PC-9 (cell line): Measurements from ENCODE around the gene IL17REL. TPM values are rescaled to one million over a fixed set of nuclear protein-coding genes. Genes with fewer than 3 reads are reported as not detected.

Source experiments
- BruUV-seq: library from RNA; stranded (reverse); fragments of 400-500 nt; replicated peaks from 2 replicates; lab custom pipeline; 2021; lab: Mats Ljungman, UMichigan
- CTCF ChIA-PET: fragments of 300-600 bp; sonication (Branson Sonifier 250); formaldehyde crosslinking; loops from one replicate; lab custom pipeline; 2022; ENCODE audit warnings: antibody characterized with exemption; lab: Charles Lee
- POLR2A ChIA-PET: fragments of 300-600 bp; sonication (Branson Sonifier 250); formaldehyde crosslinking; loops from one replicate; lab custom pipeline; 2022; ENCODE audit warnings: antibody characterized with exemption; ENCODE audit not compliant: unreplicated experiment; lab: Charles Lee
- DNase-seq, 2 experiments: peaks; one replicate each; pipeline versions ENCODE4 v3.0.0 to v3.0.0-alpha.2; 2015 to 2022; ENCODE audit warnings: mixed read lengths in 1 of 2
- H2AFZ ChIP-seq: fragments of 200-600 bp; sonication (generic); 2 replicates; pipeline ENCODE4 v1.8.1; 2017; ENCODE audit warnings: antibody characterized with exemption
- H3F3A ChIP-seq: fragments of 200-600 bp; sonication (generic); 2 replicates; pipeline ENCODE4 v1.8.1; 2017; ENCODE audit warnings: antibody characterized with exemption, mild to moderate bottlenecking, low read depth; ENCODE audit not compliant: insufficient read depth
- H3K27ac ChIP-seq: fragments of 200-600 bp; sonication (generic); 2 replicates; pipeline ENCODE4 v1.6.1; 2016; ENCODE audit warnings: mixed run types
- H3K27me3 ChIP-seq: fragments of 200-600 bp; sonication (generic); 2 replicates; pipeline ENCODE4 v1.6.1; 2016; ENCODE audit warnings: low read depth, mixed run types; ENCODE audit not compliant: insufficient read depth
- H3K36me3 ChIP-seq: fragments of 200-600 bp; sonication (generic); 2 replicates; pipeline ENCODE4 v1.6.1; 2016; ENCODE audit warnings: low read depth, mixed run types
- H3K4me1 ChIP-seq: fragments of 200-600 bp; sonication (generic); replicated peaks from 2 replicates; pipeline ENCODE4 v1.6.1; 2016; ENCODE audit warnings: mixed run types; ENCODE audit not compliant: insufficient read depth
- H3K4me2 ChIP-seq: fragments of 200-600 bp; sonication (generic); 2 replicates; pipeline ENCODE4 v1.6.1; 2017; ENCODE audit warnings: mixed run types
- H3K4me3 ChIP-seq: fragments of 200-600 bp; sonication (generic); 2 replicates; pipeline ENCODE4 v1.6.1; 2016; ENCODE audit warnings: mixed run types
- H3K79me2 ChIP-seq: fragments of 200-600 bp; sonication (generic); 2 replicates; pipeline ENCODE4 v1.6.1; 2017; ENCODE audit warnings: low read depth, mixed run types
- H3K9me2 ChIP-seq: fragments of 200-600 bp; sonication (generic); 2 replicates; pipeline ENCODE4 v1.8.1; 2017; ENCODE audit warnings: mild to moderate bottlenecking; ENCODE audit not compliant: insufficient read depth
- H3K9me3 ChIP-seq: fragments of 200-600 bp; sonication (generic); 2 replicates; pipeline ENCODE4 v1.8.1; 2016; ENCODE audit warnings: low read depth; ENCODE audit not compliant: insufficient read depth
- H4K20me1 ChIP-seq: fragments of 200-600 bp; sonication (generic); 2 replicates; pipeline ENCODE4 v1.8.1; 2017; ENCODE audit not compliant: insufficient read depth
- EZH2 ChIP-seq: fragments of 200-600 bp; sonication (generic); IDR thresholded peaks from 2 replicates; pipeline ENCODE4 v1.8.0; 2017; ENCODE audit warnings: antibody characterized with exemption, low read depth
- intact Hi-C: fragments of 100-400 bp; cut with micrococcal nuclease; formaldehyde crosslinking; loops from one replicate; pipeline ENCODE4 v1.10.0; 2022; ENCODE audit not compliant: unreplicated experiment
- total RNA-seq: library from RNA; stranded (reverse); gene quantifications from 2 replicates; pipeline ENCODE4 v1.2.3, GENCODE V29; 2021
- TF ChIP-seq, protein P1 (sequence below): fragments of 200-600 bp; sonication (generic); conservative IDR thresholded peaks from 2 replicates; pipeline ENCODE4 v1.6.1; 2017; ENCODE audit warnings: mixed run types, antibody characterized with exemption, mild to moderate bottlenecking, moderate library complexity

Gene IL17REL
- total RNA-seq, 1 experiment from 2014 or later = not detected

DNA sequence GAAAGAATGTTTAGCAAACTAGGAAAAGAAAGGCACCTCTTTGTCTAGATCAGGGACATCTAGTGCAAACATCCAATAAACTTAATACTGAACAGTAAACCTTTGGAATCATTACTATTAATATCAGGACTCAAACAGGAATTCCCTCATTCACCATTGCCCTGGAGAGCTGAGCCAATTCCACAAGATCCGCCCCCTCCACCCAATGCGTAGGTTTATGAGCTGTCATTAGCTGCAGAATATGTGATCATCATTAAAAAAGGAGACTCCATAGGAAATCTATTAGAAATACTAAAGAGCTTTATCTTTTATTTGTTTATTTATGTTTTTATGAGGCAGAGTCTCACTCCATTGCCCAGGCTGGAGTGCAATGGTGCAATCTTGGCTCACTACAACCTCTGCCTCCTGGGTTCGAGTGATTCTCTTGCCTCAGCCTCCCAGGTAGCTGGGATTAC, 5.5 kb downstream of the IL17REL start:
- H3K27me3 ChIP-seq = peaks cover 12% of the 10 kb centered on the region
- no peaks in the 10 kb centered on the region for H3K79me2 ChIP-seq
- H2AFZ ChIP-seq = no peak overlapping the region
- H3K36me3 ChIP-seq = no peaks in the 10 kb centered on the region
- TF ChIP-seq, protein P1, sequence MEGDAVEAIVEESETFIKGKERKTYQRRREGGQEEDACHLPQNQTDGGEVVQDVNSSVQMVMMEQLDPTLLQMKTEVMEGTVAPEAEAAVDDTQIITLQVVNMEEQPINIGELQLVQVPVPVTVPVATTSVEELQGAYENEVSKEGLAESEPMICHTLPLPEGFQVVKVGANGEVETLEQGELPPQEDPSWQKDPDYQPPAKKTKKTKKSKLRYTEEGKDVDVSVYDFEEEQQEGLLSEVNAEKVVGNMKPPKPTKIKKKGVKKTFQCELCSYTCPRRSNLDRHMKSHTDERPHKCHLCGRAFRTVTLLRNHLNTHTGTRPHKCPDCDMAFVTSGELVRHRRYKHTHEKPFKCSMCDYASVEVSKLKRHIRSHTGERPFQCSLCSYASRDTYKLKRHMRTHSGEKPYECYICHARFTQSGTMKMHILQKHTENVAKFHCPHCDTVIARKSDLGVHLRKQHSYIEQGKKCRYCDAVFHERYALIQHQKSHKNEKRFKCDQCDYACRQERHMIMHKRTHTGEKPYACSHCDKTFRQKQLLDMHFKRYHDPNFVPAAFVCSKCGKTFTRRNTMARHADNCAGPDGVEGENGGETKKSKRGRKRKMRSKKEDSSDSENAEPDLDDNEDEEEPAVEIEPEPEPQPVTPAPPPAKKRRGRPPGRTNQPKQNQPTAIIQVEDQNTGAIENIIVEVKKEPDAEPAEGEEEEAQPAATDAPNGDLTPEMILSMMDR = no peak
- TF ChIP-seq EZH2 = no peak
- no TSS peak for BruUV-seq
- intact Hi-C loops = no loop called here
- peaks cover 17% of the 10 kb centered on the region for H3F3A ChIP-seq
- 0 out of 2 replicates have a peak, but pooled peaks cover 6% of the 10 kb centered on the region for H4K20me1 ChIP-seq
- peaks cover 15% of the 10 kb centered on the region; the same call in 1 of the 2 replicates for H3K4me1 ChIP-seq
- no peaks in the 10 kb centered on the region for H3K9me2 ChIP-seq
- no peak for DNase-seq
- H3K9me3 ChIP-seq = no peaks in the 10 kb centered on the region
- no peak overlapping the region for H3K4me3 ChIP-seq
- H3K4me2 ChIP-seq = no peak overlapping the region
- CTCF ChIA-PET = no interaction called here
- H3K27ac ChIP-seq = no peak overlapping the region
- POLR2A ChIA-PET = no interaction called here

DNA sequence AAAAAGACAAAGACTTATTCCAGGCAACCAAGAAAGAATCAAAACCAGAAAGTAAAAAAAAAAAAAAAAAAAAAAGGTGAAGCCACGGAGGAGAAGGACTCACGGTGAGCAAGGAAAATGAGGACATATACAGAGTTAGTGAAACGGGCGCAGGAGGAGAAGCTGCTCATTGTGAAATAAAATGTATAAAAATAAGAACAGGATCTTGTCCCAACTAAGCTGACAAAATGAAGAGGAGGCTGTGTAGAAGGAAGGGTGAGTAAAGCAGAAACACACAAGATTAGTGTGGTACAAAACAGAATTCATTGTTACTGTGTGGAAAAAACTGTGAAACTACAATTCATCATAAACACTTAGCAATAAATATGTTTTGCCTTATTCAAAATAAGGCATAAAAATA, 7.6 kb downstream of the IL17REL start:
- H3K27ac ChIP-seq = no peak overlapping the region
- CTCF ChIA-PET = interaction anchor here (0.7 kb wide), 1 partner anchor 197 kb away, joined by 6 read pairs; no protein-coding TSS in a partner anchor
- POLR2A ChIA-PET = no interaction called here
- no peaks in the 10 kb centered on the region for H3K27me3 ChIP-seq
- no peaks in the 10 kb centered on the region for H3K79me2 ChIP-seq
- no peak for DNase-seq
- no peak overlapping the region for H3K4me3 ChIP-seq
- peaks cover 17% of the 10 kb centered on the region for H3F3A ChIP-seq
- TF ChIP-seq, protein P1 = no peak
- TF ChIP-seq EZH2 = no peak
- H4K20me1 ChIP-seq = no peaks in the 10 kb centered on the region
- no peaks in the 10 kb centered on the region for H3K36me3 ChIP-seq
- H2AFZ ChIP-seq = no peak overlapping the region
- no TSS peak for BruUV-seq
- no peak overlapping the region for H3K4me2 ChIP-seq
- intact Hi-C loops = no loop called here
- H3K4me1 ChIP-seq = peaks cover 15% of the 10 kb centered on the region; the same call in 1 of the 2 replicates
- no peaks in the 10 kb centered on the region for H3K9me2 ChIP-seq
- H3K9me3 ChIP-seq = no peaks in the 10 kb centered on the region

DNA sequence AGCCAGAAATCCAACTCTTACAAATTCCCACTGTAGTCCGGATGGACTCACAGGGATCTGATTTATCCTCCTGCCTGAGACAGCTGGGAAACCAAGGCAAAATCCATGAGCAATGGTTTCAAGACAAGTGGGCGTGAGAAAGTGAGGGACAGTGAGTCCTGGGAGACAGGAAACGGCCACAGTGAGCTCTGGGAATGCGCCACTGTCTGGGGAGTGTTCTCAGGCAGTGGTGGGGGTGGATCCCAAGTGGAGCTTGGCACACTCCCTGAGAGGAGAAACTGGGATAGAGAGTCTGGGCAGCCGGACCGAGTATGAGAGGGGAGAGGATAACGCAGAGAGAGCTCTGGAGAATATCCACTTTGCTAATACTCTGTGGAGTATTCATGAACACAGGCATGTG, 9.8 kb downstream of the IL17REL start:
- no TSS peak for BruUV-seq
- intact Hi-C loops = no loop called here
- Histone ChIP-seq H2AFZ (no peak overlapping the region), H3K4me2 (no peak overlapping the region), H3K4me1 (peaks cover 5% of the 10 kb centered on the region; the same call in 1 of the 2 replicates), H3K27me3 (no peaks in the 10 kb centered on the region), H4K20me1 (no peaks in the 10 kb centered on the region; the same call in 1 of the 2 replicates), H3K9me3 (no peaks in the 10 kb centered on the region), H3K27ac (no peak overlapping the region), H3K9me2 (no peaks in the 10 kb centered on the region), H3K4me3 (no peak overlapping the region), H3K36me3 (no peaks in the 10 kb centered on the region), H3F3A (peaks cover 9% of the 10 kb centered on the region), H3K79me2 (no peaks in the 10 kb centered on the region)
- ChIA-PET CTCF (interaction anchor here (0.6 kb wide), 1 partner anchor 267 kb away, joined by 10 read pairs; the partner anchor contains the start of gene MAPK11), POLR2A (no interaction called here)
- no peak for DNase-seq
- no peak for TF ChIP-seq EZH2
- TF ChIP-seq, protein P1 = no peak
